A549 (cell line): ENCODE measurements around the gene AIRE.

Source experiments
- CBX8 ChIP-seq: fragments of 200-600 bp; sonication (generic); IDR thresholded peaks from 2 replicates; pipeline ENCODE4 v1.6.1; 2016
- CEBPB ChIP-seq, 2 experiments: fragments of >200 bp in 1 of 2; sonication (Bioruptor Twin) in 1 of 2; formaldehyde crosslinking in 1 of 2; IDR thresholded peaks; 2 replicates each; pipeline ENCODE4 v1.6.1; 2012 to 2016
- CHD4 ChIP-seq: fragments of 200-600 bp; sonication (generic); IDR thresholded peaks from 2 replicates; pipeline ENCODE4 v1.6.1; 2016; ENCODE audit warnings: antibody characterized with exemption, mild to moderate bottlenecking, borderline replicate concordance
- CTCF ChIP-seq: fragments of >200 bp; sonication (Bioruptor Twin); formaldehyde crosslinking; IDR thresholded peaks from 3 replicates; pipeline ENCODE4 v1.5.1; 2016
- ESRRA ChIP-seq: fragments of 150-350 bp; IDR thresholded peaks from 2 replicates; pipeline ENCODE4 v1.6.1; 2014; ENCODE audit warnings: mild to moderate bottlenecking, low read length, borderline replicate concordance
- MAX ChIP-seq: IDR thresholded peaks from 2 replicates; pipeline ENCODE4 v1.6.1; 2012
- MAZ ChIP-seq: fragments of 150-350 bp; IDR thresholded peaks from 2 replicates; pipeline ENCODE4 v1.6.1; 2014; ENCODE audit warnings: antibody characterized with exemption, low read depth, low read length, borderline replicate concordance
- MYC ChIP-seq: IDR thresholded peaks from 2 replicates; pipeline ENCODE4 v1.6.1; 2012; ENCODE audit warnings: mild to moderate bottlenecking, inconsistent platforms, low read length, improper control_type of control experiment, borderline replicate concordance
- POLR2A ChIP-seq: IDR thresholded peaks from 2 replicates; pipeline ENCODE4 v1.6.1; 2012; ENCODE audit warnings: mild to moderate bottlenecking, low read length
- RAD21 ChIP-seq, 2 experiments: fragments of >200 bp in 1 of 2; sonication (Bioruptor Twin) in 1 of 2; formaldehyde crosslinking in 1 of 2; IDR thresholded peaks in 1 of 2; conservative IDR thresholded peaks in 1 of 2; 2 replicates in 1 of 2; 3 replicates in 1 of 2; pipeline ENCODE4 v1.6.1; 2012 to 2018; ENCODE audit warnings: inconsistent platforms in 1 of 2
- RNF2 ChIP-seq: fragments of 200-600 bp; sonication (generic); IDR thresholded peaks from 2 replicates; pipeline ENCODE4 v1.6.1; 2016; ENCODE audit warnings: low read depth, mild to moderate bottlenecking, antibody characterized with exemption, moderate library complexity, borderline replicate concordance
- USF2 ChIP-seq: fragments of 450-650 bp; IDR thresholded peaks from 2 replicates; pipeline ENCODE4 v1.6.1; 2014; ENCODE audit warnings: antibody characterized with exemption
- ZSCAN20 ChIP-seq: fragments of 250-450 bp; sonication (Bioruptor Pico); IDR thresholded peaks from 2 replicates; pipeline ENCODE4 v1.8.0; 2022; ENCODE audit warnings: mild to moderate bottlenecking, moderate library complexity

GRCh38 chr21:44299085-44299457, 13.4 kb downstream of the AIRE start:
- TF ChIP-seq POLR2A = no peak
- no peak for TF ChIP-seq MYC
- TF ChIP-seq CTCF = no peak
- TF ChIP-seq CHD4 = no peak
- TF ChIP-seq ESRRA = no peak
- no peak for TF ChIP-seq MAX
- no peak for TF ChIP-seq USF2
- TF ChIP-seq MAZ = no peak
- no peak for TF ChIP-seq RAD21 (conservative IDR thresholded peaks at IDR 0.05 in 1 of 2, IDR thresholded peaks at IDR 0.05 in 1 of 2)
- no peak for TF ChIP-seq CEBPB (IDR thresholded peaks at IDR 0.05)
- TF ChIP-seq CBX8 = no peak
- TF ChIP-seq ZSCAN20 (CRISPR knock-in tag) = no peak
- TF ChIP-seq RNF2 = no peak
